Measurements from ENCODE around the gene RANBP9.

DNA sequence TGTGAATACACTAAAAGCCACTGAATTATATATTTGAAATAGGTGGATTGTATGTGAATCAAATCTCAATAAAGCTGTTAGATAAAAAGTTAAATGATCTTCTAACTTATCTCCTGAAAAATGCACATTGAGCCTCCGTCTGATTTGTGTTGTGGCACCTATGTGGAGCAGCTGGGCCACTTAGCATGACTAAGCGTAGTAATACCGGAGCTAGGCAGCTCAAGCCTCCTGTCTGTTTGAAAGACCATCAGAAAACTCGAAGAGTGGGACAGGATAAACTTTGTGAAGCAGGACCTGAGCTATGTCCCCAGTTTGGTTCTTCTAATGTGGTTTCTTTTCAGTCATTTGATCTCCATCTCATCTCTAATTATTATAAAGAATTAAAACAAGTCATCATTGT, 107.5 kb downstream of the RANBP9 start:
- TF ChIP-seq, protein P1, sequence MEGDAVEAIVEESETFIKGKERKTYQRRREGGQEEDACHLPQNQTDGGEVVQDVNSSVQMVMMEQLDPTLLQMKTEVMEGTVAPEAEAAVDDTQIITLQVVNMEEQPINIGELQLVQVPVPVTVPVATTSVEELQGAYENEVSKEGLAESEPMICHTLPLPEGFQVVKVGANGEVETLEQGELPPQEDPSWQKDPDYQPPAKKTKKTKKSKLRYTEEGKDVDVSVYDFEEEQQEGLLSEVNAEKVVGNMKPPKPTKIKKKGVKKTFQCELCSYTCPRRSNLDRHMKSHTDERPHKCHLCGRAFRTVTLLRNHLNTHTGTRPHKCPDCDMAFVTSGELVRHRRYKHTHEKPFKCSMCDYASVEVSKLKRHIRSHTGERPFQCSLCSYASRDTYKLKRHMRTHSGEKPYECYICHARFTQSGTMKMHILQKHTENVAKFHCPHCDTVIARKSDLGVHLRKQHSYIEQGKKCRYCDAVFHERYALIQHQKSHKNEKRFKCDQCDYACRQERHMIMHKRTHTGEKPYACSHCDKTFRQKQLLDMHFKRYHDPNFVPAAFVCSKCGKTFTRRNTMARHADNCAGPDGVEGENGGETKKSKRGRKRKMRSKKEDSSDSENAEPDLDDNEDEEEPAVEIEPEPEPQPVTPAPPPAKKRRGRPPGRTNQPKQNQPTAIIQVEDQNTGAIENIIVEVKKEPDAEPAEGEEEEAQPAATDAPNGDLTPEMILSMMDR (IDR thresholded peaks at IDR 0.05; ENCODE audit: extremely low read depth in 1 of 2, insufficient read depth in 1 of 2, low read depth in 1 of 2, low read length in 2 of 2), result no peak
- TF ChIP-seq JUN (IDR thresholded peaks at IDR 0.05; ENCODE audit: borderline replicate concordance, insufficient read depth, insufficient read length, low read depth) (no peak), POLR2A (IDR thresholded peaks at IDR 0.05; ENCODE audit: low read depth, low read length) (no peak)

Measured in endothelial cell of umbilical vein (primary cell).